Caco-2 (cell line): ENCODE results near the gene RABEP2. TPM values are rescaled to one million over a fixed set of nuclear protein-coding genes. Genes with fewer than 3 reads are reported as not detected.
A peak's percentile ranks its signal among the peaks of the same experiment; 100 is the strongest.

Experiments used
- BruUV-seq: library from RNA; stranded (reverse); fragments of 400-500 nt; replicated peaks from 2 replicates; lab custom pipeline; 2021; lab: Mats Ljungman, UMichigan
- CTCF ChIA-PET: fragments of 300-600 bp; sonication (Branson Sonifier 250); formaldehyde crosslinking; loops from one replicate; lab custom pipeline; 2022; ENCODE audit warnings: antibody characterized with exemption; lab: Charles Lee
- POLR2A ChIA-PET: fragments of 300-600 bp; sonication (Branson Sonifier 250); formaldehyde crosslinking; loops from one replicate; lab custom pipeline; 2022; ENCODE audit warnings: antibody characterized with exemption; lab: Charles Lee
- DNase-seq, 2 experiments: peaks; one replicate each; pipeline versions ENCODE4 v3.0.0 to v3.0.0-alpha.2; 2020 to 2022
- H3K27me3 ChIP-seq: replicated peaks from 2 replicates; pipeline ENCODE4 v1.6.0; 2011; ENCODE audit warnings: low read length; ENCODE audit not compliant: control insufficient read depth, insufficient read depth
- H3K36me3 ChIP-seq: 2 replicates; pipeline ENCODE4 v1.5.1; 2011; ENCODE audit warnings: low read length; ENCODE audit not compliant: control insufficient read depth, insufficient read depth
- H3K4me1 ChIP-seq: fragments of 250-450 bp; sonication (Bioruptor Pico); 2 replicates; pipeline ENCODE4 v1.5.1; 2020; ENCODE audit warnings: mild to moderate bottlenecking
- H3K4me3 ChIP-seq: 2 replicates; pipeline ENCODE4 v1.5.1; 2011; ENCODE audit warnings: low read depth, mild to moderate bottlenecking, control low read depth, low read length
- H3K9me3 ChIP-seq: fragments of 250-450 bp; sonication (Bioruptor Pico); 2 replicates; pipeline ENCODE4 v1.5.1; 2020; ENCODE audit warnings: mild to moderate bottlenecking, moderate library complexity
- H3K27ac Mint-ChIP-seq: one replicate; pipeline ENCODE4 v1.8.0; 2022; ENCODE audit warnings: mixed read lengths; ENCODE audit not compliant: unreplicated experiment
- H3K27me3 Mint-ChIP-seq: one replicate; pipeline ENCODE4 v1.8.0; 2022; ENCODE audit warnings: mixed read lengths; ENCODE audit not compliant: insufficient read depth, unreplicated experiment
- H3K36me3 Mint-ChIP-seq: one replicate; pipeline ENCODE4 v1.8.0; 2022; ENCODE audit warnings: mild to moderate bottlenecking, mixed read lengths; ENCODE audit not compliant: insufficient read depth, unreplicated experiment
- H3K4me1 Mint-ChIP-seq: one replicate; pipeline ENCODE4 v1.8.0; 2022; ENCODE audit warnings: low read depth, mixed read lengths; ENCODE audit not compliant: unreplicated experiment
- H3K4me3 Mint-ChIP-seq: one replicate; pipeline ENCODE4 v1.8.0; 2022; ENCODE audit warnings: mild to moderate bottlenecking, moderate library complexity, mixed read lengths; ENCODE audit not compliant: unreplicated experiment
- H3K9me3 Mint-ChIP-seq: one replicate; pipeline ENCODE4 v1.8.0; 2022; ENCODE audit warnings: mixed read lengths; ENCODE audit not compliant: unreplicated experiment
- CTCF ChIP-seq, 2 experiments: fragments of 200-600 bp in 1 of 2; IDR thresholded peaks; 1 replicate in 1 of 2; 2 replicates in 1 of 2; pipeline versions ENCODE4 v1.5.1 to v1.8.0; 2011 to 2022; ENCODE audit warnings: antibody characterized with exemption in 1 of 2, control low read depth in 1 of 2, inconsistent platforms in 1 of 2, low read depth in 1 of 2, low read length in 1 of 2, mild to moderate bottlenecking in 1 of 2, moderate library complexity in 1 of 2; ENCODE audit not compliant: insufficient read depth in 1 of 2, severe bottlenecking in 1 of 2, unreplicated experiment in 1 of 2
- intact Hi-C: fragments of 100-400 bp; cut with micrococcal nuclease; formaldehyde crosslinking; loops from one replicate; pipeline ENCODE4 v1.10.0; 2022; ENCODE audit not compliant: unreplicated experiment
- total RNA-seq: library from RNA; stranded (reverse); gene quantifications from 2 replicates; pipeline ENCODE4 v1.2.3, GENCODE V29; 2022

The RABEP2 gene
- total RNA-seq, 1 experiment from 2014 or later, result 22.9 TPM

GRCh38 chr16:28874406-28874805 is 50.6 kb downstream of the RABEP2 start:
- H3K27ac Mint-ChIP-seq, result no peak overlapping the region
- H3K27me3 ChIP-seq, result no peaks in the 10 kb centered on the region
- H3K36me3 Mint-ChIP-seq, result peaks cover 59% of the 10 kb centered on the region

GRCh38 chr16:28873543-28874201 is 51.4 kb downstream of the RABEP2 start:
- H3K27me3 Mint-ChIP-seq, result no peaks in the 10 kb centered on the region
- no peaks in the 10 kb centered on the region for H3K4me1 Mint-ChIP-seq
- H3K36me3 Mint-ChIP-seq, result peaks cover 63% of the 10 kb centered on the region
- peak; percentile 58 to 62 for TF ChIP-seq CTCF (IDR thresholded peaks at IDR 0.05; ENCODE audit: insufficient read depth in 1 of 2, low read depth in 1 of 2, low read length in 1 of 2, severe bottlenecking in 1 of 2, unreplicated experiment in 1 of 2)
- Histone ChIP-seq H3K27me3 (no peaks in the 10 kb centered on the region), H3K9me3 (no peaks in the 10 kb centered on the region), H3K36me3 (peaks cover 1% of the 10 kb centered on the region), H3K4me3 (no peak overlapping the region), H3K4me1 (peaks cover 3% of the 10 kb centered on the region; the same call in 1 of the 2 replicates)
- POLR2A ChIA-PET, result no interaction called here
- H3K4me3 Mint-ChIP-seq, result no peak overlapping the region
- H3K9me3 Mint-ChIP-seq, result no peaks in the 10 kb centered on the region
- H3K27ac Mint-ChIP-seq, result no peak overlapping the region
- CTCF ChIA-PET, result interaction anchor here (1.0 kb wide), 1 partner anchor 28 kb away, joined by 3 read pairs; the partner anchor contains the start of gene TUFM
- BruUV-seq, result TSS peak; percentile 28
- intact Hi-C loops, result no loop called here
- DNase-seq, result peak in 1 of 2 experiments; percentile 56

More at GRCh38 chr16:28874406-28874805, 50.6 kb downstream of the RABEP2 start:
- no peaks in the 10 kb centered on the region for H3K9me3 ChIP-seq
- H3K27me3 Mint-ChIP-seq, result no peaks in the 10 kb centered on the region
- TF ChIP-seq CTCF (IDR thresholded peaks at IDR 0.05; ENCODE audit: insufficient read depth in 1 of 2, low read depth in 1 of 2, low read length in 1 of 2, severe bottlenecking in 1 of 2, unreplicated experiment in 1 of 2), result no peak
- peaks cover 5% of the 10 kb centered on the region; the same call in 1 of the 2 replicates for H3K4me1 ChIP-seq
- intact Hi-C loops, result no loop called here
- H3K4me3 Mint-ChIP-seq, result no peak overlapping the region
- CTCF ChIA-PET, result no interaction called here
- H3K4me1 Mint-ChIP-seq, result no peaks in the 10 kb centered on the region
- POLR2A ChIA-PET, result no interaction called here
- H3K4me3 ChIP-seq, result no peak overlapping the region
- DNase-seq, result no peak
- H3K36me3 ChIP-seq, result peaks cover 1% of the 10 kb centered on the region; the same call in 1 of the 2 replicates
- BruUV-seq, result no TSS peak
- no peaks in the 10 kb centered on the region for H3K9me3 Mint-ChIP-seq

- H3K9me3 Mint-ChIP-seq, result no peaks in the 10 kb centered on the region
- BruUV-seq, result no TSS peak
- no peaks in the 10 kb centered on the region for H3K27me3 ChIP-seq
- H3K27ac Mint-ChIP-seq, result no peak overlapping the region
- TF ChIP-seq CTCF (IDR thresholded peaks at IDR 0.05; ENCODE audit: insufficient read depth in 1 of 2, low read depth in 1 of 2, low read length in 1 of 2, severe bottlenecking in 1 of 2, unreplicated experiment in 1 of 2), result no peak
- H3K4me1 ChIP-seq, result no peaks in the 10 kb centered on the region
- CTCF ChIA-PET, result interaction anchor here (1.0 kb wide), 1 partner anchor 27 kb away, joined by 3 read pairs; the partner anchor contains the start of gene TUFM
- no peaks in the 10 kb centered on the region for H3K4me1 Mint-ChIP-seq
- H3K36me3 ChIP-seq, result peaks cover 1% of the 10 kb centered on the region
- H3K27me3 Mint-ChIP-seq, result no peaks in the 10 kb centered on the region
- no peak overlapping the region for H3K4me3 ChIP-seq
- intact Hi-C loops, result no loop called here
- POLR2A ChIA-PET, result no interaction called here
- H3K9me3 ChIP-seq, result no peaks in the 10 kb centered on the region
- peaks cover 62% of the 10 kb centered on the region for H3K36me3 Mint-ChIP-seq
- no peak for DNase-seq
- no peak overlapping the region for H3K4me3 Mint-ChIP-seq
Observed at GRCh38 chr16:28872952-28873351, 52.1 kb downstream of the RABEP2 start.
